ENCODE results near the gene HIRA. TPM values are rescaled to one million over a fixed set of nuclear protein-coding genes. Genes with fewer than 3 reads are reported as not detected.

Gene HIRA
- total and polyA plus RNA-seq, 2 of the 8 experiments (the other 6 are each of a cell fraction or from before 2014, with no cell fraction given) = 34.9 to 67.2 TPM

DNA sequence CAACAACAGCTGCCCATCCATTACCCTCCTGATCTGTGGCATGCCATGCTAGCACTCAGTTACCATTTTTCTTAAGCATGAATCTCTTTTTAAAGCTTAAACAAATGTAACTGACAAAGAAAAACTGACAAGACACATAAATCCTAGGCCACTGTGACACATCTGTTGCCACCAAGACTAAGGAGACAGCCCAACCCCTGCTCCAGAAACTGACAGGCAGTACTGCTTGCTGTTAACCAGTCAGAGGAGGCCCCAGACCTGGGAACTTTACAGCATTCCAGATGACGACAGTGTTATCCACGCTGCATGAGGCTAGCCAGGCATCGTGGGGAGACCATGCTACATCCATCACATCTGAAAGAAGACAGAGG lies 33.8 kb downstream of the HIRA start:
- DNase-seq (ENCODE audit: low read depth in 1 of 2, low spot score in 2 of 2) (no peak), FAIRE-seq (no peak)
- Histone ChIP-seq H3K79me1 (ENCODE audit: low read depth, low read length) (no peaks in the 10 kb centered on the region), H2AK5ac (ENCODE audit: low read depth, low read length) (no peak overlapping the region), H3K79me2 (ENCODE audit: control insufficient read depth in 1 of 2, insufficient read depth in 2 of 2, low read length in 2 of 2) (no peaks in the 10 kb centered on the region), H3K4me1 (replicated peaks in 1 of 4; ENCODE audit: control insufficient read depth in 3 of 4, insufficient read depth in 4 of 4, low read length in 3 of 4) (no peaks in the 10 kb centered on the region), H2AFZ (ENCODE audit: low read length) (no peak overlapping the region), H3K23me2 (ENCODE audit: low read depth, low read length) (no peaks in the 10 kb centered on the region), H3K9me3 (ENCODE audit: insufficient read depth in 2 of 2, low read depth in 1 of 2, low read length in 1 of 2) (no peaks in the 10 kb centered on the region), H3K4ac (replicated peaks; ENCODE audit: insufficient read length, low read depth, low read length) (no peak overlapping the region), H3K4me2 (ENCODE audit: insufficient read depth in 1 of 2, low read depth in 2 of 2, low read length in 2 of 2) (no peak overlapping the region), H3K27ac (ENCODE audit: low read depth, low read length) (no peak overlapping the region), H2BK5ac (ENCODE audit: low read depth, low read length) (no peak overlapping the region), H3K27me3 (replicated peaks in 1 of 4; ENCODE audit: control insufficient read depth in 3 of 4, extremely low read depth in 1 of 4, insufficient read depth in 3 of 4, low read length in 3 of 4) (no peaks in the 10 kb centered on the region), H3K4me3 (ENCODE audit: extremely low read depth in 1 of 4, insufficient read depth in 2 of 4, low read depth in 3 of 4, low read length in 4 of 4) (no peak overlapping the region), H4K5ac (ENCODE audit: insufficient read length, low read depth, low read length) (no peak overlapping the region), H3K56ac (replicated peaks; ENCODE audit: insufficient read length, low read depth, low read length) (no peak overlapping the region), H3K14ac (ENCODE audit: insufficient read length) (no peak overlapping the region), H2BK120ac (replicated peaks; ENCODE audit: low read depth, low read length) (no peak overlapping the region), H3K9ac (replicated peaks in 1 of 4; ENCODE audit: extremely low read depth in 1 of 4, low read depth in 3 of 4, low read length in 3 of 4) (no peak overlapping the region), H2BK12ac (ENCODE audit: low read depth, low read length) (no peak overlapping the region), H4K20me1 (replicated peaks in 1 of 2; ENCODE audit: control insufficient read depth in 1 of 2, insufficient read depth in 2 of 2, low read length in 2 of 2) (peaks cover 2 to 5% of the 10 kb centered on the region in 2 experiments), H4K91ac (replicated peaks; ENCODE audit: insufficient read length, low read length) (no peak overlapping the region), H4K8ac (ENCODE audit: extremely low read depth, insufficient read depth, low read length) (no peak overlapping the region), H3K23ac (ENCODE audit: insufficient read length) (no peak overlapping the region), H3K36me3 (ENCODE audit: control insufficient read depth in 2 of 4, insufficient read depth in 4 of 4, low read length in 3 of 4) (peaks cover 19 to 50% (median 38%) of the 10 kb centered on the region in 4 experiments), H3K18ac (ENCODE audit: extremely low read depth, low read length) (no peak overlapping the region), H2BK20ac (ENCODE audit: low read length) (no peak overlapping the region), H2BK15ac (ENCODE audit: low read length) (no peak overlapping the region)
- ChIA-PET POLR2A (ENCODE audit: partially characterized antibody) (interaction anchor here (2.5 kb wide), 1 partner anchor 11 kb away, joined by 9 read pairs; no protein-coding TSS in a partner anchor), CTCF (ENCODE audit: partially characterized antibody) (interaction anchor here (1.0 to 1.6 kb wide), 2 partner anchors 72 to 77 kb away, joined by 3 to 4 read pairs; no protein-coding TSS in a partner anchor)
- TF ChIP-seq RNF2 (IDR thresholded peaks at IDR 0.05; ENCODE audit: borderline replicate concordance, low read depth, low read length, missing control alignments, poor library complexity, severe bottlenecking) (no peak), SP1 (IDR thresholded peaks at IDR 0.05; ENCODE audit: low read depth, low read length) (no peak), TAF7 (optimal IDR thresholded peaks at IDR 0.05; ENCODE audit: borderline replicate concordance, low read depth, low read length) (no peak)
- 85% methylated on average over 3 of the region's 3 CpGs; no CpG with 5 or more reads in 1 of the 2 experiments for WGBS, 2 experiments (ENCODE audit: extremely low coverage in 1 of 2, insufficient coverage in 1 of 2, insufficient read length in 1 of 2, insufficient replicate concordance in 2 of 2, low coverage in 1 of 2, low lambda C conversion rate in 2 of 2, missing lambda C conversion rate in 1 of 2)
